Measurements from ENCODE around the gene SULF2. TPM values are rescaled to one million over a fixed set of nuclear protein-coding genes. Genes with fewer than 3 reads are reported as not detected.

The SULF2 gene
- total RNA-seq, 1 donor from 2014 or later: 97.8 TPM

DNA sequence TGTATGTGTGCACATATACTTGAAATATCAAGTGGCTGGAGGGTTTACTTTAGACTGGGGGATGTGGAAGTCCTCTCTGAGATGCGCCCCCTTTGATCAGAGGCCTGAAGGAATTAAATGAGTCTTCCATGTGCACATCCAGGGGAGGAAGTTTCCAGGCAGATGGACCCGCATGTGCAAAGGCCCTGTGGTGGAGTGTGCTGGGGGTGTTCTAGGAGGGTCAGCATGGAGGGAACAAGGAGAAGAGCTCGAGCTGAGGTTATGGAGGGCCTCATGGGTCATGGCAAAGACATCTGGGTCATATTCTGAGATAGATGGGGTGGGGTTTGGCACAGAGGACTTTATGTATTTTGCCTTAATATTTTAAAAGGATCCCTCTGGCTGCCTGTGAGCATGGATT lies 17.7 kb upstream of the SULF2 start:
- H3K27me3 Mint-ChIP-seq (ENCODE audit: unreplicated experiment): peaks cover 9% of the 10 kb centered on the region
- peaks cover 4% of the 10 kb centered on the region for H3K4me1 Mint-ChIP-seq (ENCODE audit: low read depth, unreplicated experiment)

DNA sequence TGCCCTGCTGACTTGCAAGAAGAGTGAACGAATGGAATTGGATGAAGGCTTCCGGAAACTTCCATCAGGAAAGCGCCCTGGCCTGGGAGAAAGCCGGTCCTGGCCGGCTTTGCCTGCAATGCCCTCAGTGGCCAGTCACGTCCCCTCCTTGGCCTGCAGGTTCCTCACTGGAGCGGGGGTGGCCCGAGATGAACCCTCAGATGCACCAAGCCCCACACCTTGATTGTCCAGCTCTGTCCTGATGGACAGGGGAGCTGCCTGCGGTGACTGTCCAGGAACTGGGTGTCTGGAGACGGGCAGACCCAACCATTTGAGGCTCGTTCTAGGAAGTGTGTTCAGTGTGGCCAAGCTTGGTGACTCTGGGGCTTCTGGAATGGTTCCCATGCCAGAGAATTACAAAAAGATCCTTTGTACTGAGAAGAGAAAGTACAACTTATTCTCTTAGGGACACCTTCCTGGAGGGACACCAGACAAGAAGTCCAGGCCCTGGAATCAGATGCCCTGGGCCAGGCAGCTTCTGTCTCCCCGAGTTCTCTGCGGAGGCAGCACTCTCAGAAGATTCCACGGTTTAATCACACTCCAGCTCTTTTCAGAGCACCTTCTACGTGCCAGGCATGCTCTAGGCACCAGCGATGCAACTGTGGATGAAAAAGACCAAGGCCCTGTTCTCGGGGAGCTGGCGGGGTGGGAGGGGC lies 17.1 kb upstream of the SULF2 start:
- Mint-ChIP-seq H3K4me1 (ENCODE audit: low read depth, unreplicated experiment) (peaks cover 4% of the 10 kb centered on the region), H3K4me3 (ENCODE audit: unreplicated experiment) (no peak overlapping the region), H3K27me3 (ENCODE audit: unreplicated experiment) (peaks cover 9% of the 10 kb centered on the region), H3K9me3 (ENCODE audit: unreplicated experiment) (peaks cover 3% of the 10 kb centered on the region), H3K27ac (ENCODE audit: unreplicated experiment) (no peak overlapping the region), H3K36me3 (ENCODE audit: unreplicated experiment) (no peaks in the 10 kb centered on the region)
- no peak for DNase-seq
- TF ChIP-seq, protein P1, sequence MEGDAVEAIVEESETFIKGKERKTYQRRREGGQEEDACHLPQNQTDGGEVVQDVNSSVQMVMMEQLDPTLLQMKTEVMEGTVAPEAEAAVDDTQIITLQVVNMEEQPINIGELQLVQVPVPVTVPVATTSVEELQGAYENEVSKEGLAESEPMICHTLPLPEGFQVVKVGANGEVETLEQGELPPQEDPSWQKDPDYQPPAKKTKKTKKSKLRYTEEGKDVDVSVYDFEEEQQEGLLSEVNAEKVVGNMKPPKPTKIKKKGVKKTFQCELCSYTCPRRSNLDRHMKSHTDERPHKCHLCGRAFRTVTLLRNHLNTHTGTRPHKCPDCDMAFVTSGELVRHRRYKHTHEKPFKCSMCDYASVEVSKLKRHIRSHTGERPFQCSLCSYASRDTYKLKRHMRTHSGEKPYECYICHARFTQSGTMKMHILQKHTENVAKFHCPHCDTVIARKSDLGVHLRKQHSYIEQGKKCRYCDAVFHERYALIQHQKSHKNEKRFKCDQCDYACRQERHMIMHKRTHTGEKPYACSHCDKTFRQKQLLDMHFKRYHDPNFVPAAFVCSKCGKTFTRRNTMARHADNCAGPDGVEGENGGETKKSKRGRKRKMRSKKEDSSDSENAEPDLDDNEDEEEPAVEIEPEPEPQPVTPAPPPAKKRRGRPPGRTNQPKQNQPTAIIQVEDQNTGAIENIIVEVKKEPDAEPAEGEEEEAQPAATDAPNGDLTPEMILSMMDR (IDR thresholded peaks at IDR 0.05; ENCODE audit: partially characterized antibody, unreplicated experiment): no peak

More for the DNA sequence above, 17.7 kb upstream of the SULF2 start:
- TF ChIP-seq, protein P1 (IDR thresholded peaks at IDR 0.05; ENCODE audit: partially characterized antibody, unreplicated experiment): no peak
- no peak overlapping the region for H3K27ac Mint-ChIP-seq (ENCODE audit: unreplicated experiment)
- H3K9me3 Mint-ChIP-seq (ENCODE audit: unreplicated experiment): peaks cover 3% of the 10 kb centered on the region
- no peak for DNase-seq
- no peaks in the 10 kb centered on the region for H3K36me3 Mint-ChIP-seq (ENCODE audit: unreplicated experiment)
- no peak overlapping the region for H3K4me3 Mint-ChIP-seq (ENCODE audit: unreplicated experiment)

DNA sequence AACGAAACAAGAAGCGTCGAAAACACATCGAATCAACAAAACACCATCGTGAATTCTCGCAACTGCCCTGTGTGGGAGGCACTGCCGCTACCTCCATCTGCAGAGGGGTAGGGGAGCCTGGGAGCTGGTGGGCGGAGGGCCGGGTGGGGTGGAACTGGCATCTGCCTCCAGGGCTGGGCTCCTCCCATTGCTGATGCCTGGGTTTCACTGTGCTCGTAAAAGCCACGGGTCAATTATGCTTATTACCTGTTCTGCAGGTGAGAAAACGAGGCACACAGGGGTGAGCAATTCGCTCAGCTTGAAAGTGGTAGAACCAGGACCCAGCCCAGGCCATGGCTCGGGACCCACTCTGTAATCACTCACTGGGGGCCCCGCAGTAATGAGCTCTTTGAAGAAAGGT lies 16.5 kb upstream of the SULF2 start:
- Mint-ChIP-seq H3K4me1 (ENCODE audit: low read depth, unreplicated experiment) (peaks cover 4% of the 10 kb centered on the region), H3K27ac (ENCODE audit: unreplicated experiment) (no peak overlapping the region), H3K27me3 (ENCODE audit: unreplicated experiment) (peaks cover 7% of the 10 kb centered on the region), H3K36me3 (ENCODE audit: unreplicated experiment) (no peaks in the 10 kb centered on the region), H3K9me3 (ENCODE audit: unreplicated experiment) (peaks cover 3% of the 10 kb centered on the region), H3K4me3 (ENCODE audit: unreplicated experiment) (no peak overlapping the region)
- TF ChIP-seq, protein P1 (IDR thresholded peaks at IDR 0.05; ENCODE audit: partially characterized antibody, unreplicated experiment): no peak
- DNase-seq: no peak

DNA sequence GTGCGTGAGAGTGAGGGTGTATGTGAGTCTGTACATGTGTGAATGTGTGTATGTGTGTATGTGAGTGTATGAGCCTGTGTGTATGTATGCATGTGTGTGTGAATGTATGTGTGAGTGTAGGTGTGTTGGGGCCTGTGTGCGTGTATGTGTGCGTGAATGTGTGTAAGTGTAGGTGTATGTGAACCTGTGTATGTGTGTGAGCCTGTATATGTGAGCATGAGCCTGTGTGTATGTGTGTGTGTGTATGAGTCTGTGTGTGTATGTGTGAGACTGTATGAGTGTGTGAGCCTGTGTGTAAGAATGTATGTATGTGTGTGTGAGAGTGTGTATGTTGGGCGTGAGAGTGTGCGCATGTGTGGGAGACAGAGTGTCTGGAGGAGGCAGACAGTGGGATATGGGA lies 15.8 kb upstream of the SULF2 start:
- Mint-ChIP-seq H3K4me1 (ENCODE audit: low read depth, unreplicated experiment) (peaks cover 4% of the 10 kb centered on the region), H3K36me3 (ENCODE audit: unreplicated experiment) (no peaks in the 10 kb centered on the region), H3K27me3 (ENCODE audit: unreplicated experiment) (peaks cover 7% of the 10 kb centered on the region), H3K4me3 (ENCODE audit: unreplicated experiment) (no peak overlapping the region), H3K9me3 (ENCODE audit: unreplicated experiment) (peaks cover 3% of the 10 kb centered on the region), H3K27ac (ENCODE audit: unreplicated experiment) (no peak overlapping the region)
- TF ChIP-seq, protein P1 (IDR thresholded peaks at IDR 0.05; ENCODE audit: partially characterized antibody, unreplicated experiment): no peak
- no peak for DNase-seq

DNA sequence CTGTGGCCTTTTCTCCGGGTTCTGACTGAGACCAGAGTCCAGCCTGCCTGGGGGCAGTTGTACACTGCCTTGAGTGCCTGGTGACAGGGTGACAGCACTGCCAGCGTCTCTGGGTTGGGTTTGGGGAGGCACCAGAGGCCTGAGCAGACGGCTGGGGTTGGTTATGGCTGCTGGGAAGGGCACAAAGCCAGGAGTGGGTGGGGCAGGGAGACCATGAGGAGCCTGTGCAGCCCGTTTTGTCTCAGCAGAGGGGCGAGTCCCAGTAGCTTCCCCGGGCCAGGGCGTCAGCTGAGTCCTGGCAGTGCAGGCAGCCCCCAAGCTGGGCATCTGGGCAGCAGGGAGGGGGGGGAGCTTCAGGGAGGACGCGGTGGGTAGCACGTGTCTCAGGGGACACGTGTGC lies 15.3 kb upstream of the SULF2 start:
- no peak overlapping the region for H3K4me3 Mint-ChIP-seq (ENCODE audit: unreplicated experiment)
- no peaks in the 10 kb centered on the region for H3K36me3 Mint-ChIP-seq (ENCODE audit: unreplicated experiment)
- TF ChIP-seq, protein P1 (IDR thresholded peaks at IDR 0.05; ENCODE audit: partially characterized antibody, unreplicated experiment): no peak

More for the DNA sequence above, 15.3 kb upstream of the SULF2 start:
- Mint-ChIP-seq H3K27me3 (ENCODE audit: unreplicated experiment) (peaks cover 7% of the 10 kb centered on the region), H3K4me1 (ENCODE audit: low read depth, unreplicated experiment) (peaks cover 4% of the 10 kb centered on the region), H3K9me3 (ENCODE audit: unreplicated experiment) (peaks cover 3% of the 10 kb centered on the region), H3K27ac (ENCODE audit: unreplicated experiment) (no peak overlapping the region)
- no peak for DNase-seq
